Sigmoid colon (tissue), 4 donors: Measurements from ENCODE around the gene ZCCHC14.

Source experiments
- POLR2A ChIP-seq, 2 donors: fragments of 450-650 bp; IDR thresholded peaks; one replicate each; pipeline ENCODE4 v1.6.1; 2016; ENCODE audit warnings: antibody characterized with exemption in 2 of 2, mild to moderate bottlenecking in 2 of 2, moderate library complexity in 2 of 2
- POLR2AphosphoS5 ChIP-seq, 4 donors: sonication (generic); formaldehyde crosslinking; IDR thresholded peaks; one replicate each; pipeline ENCODE4 v1.6.1; 2017; ENCODE audit warnings: antibody characterized with exemption in 4 of 4
- TF ChIP-seq, protein P1 (sequence below), 4 experiments: fragments of 450-650 bp in 3 of 4; fragments of 200-600 bp in 1 of 4; IDR thresholded peaks; one replicate each; pipeline ENCODE4 v1.5.1; 2016 to 2019; ENCODE audit warnings: antibody characterized with exemption in 4 of 4, mild to moderate bottlenecking in 3 of 4, moderate library complexity in 2 of 4

DNA sequence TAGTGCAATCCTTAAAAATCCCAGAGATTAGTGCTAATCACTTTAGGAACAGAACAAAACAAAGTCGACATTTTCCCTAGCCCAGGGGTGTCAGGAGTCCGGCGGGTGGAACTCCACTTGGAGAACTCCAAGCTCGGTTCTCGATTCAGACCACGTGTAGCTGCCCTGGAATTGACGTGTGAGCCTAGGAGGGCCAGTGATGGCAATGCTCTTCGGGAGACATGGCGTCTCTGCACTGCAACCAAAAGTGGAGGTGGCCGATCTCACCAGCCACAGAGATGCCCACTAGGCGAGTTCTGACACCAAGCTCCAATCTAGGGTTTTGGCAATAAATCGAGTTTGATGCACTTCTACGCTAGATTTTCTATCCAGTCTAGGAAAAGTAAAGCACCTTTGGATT lies 83.0 kb downstream of the ZCCHC14 start:
- TF ChIP-seq, protein P1, sequence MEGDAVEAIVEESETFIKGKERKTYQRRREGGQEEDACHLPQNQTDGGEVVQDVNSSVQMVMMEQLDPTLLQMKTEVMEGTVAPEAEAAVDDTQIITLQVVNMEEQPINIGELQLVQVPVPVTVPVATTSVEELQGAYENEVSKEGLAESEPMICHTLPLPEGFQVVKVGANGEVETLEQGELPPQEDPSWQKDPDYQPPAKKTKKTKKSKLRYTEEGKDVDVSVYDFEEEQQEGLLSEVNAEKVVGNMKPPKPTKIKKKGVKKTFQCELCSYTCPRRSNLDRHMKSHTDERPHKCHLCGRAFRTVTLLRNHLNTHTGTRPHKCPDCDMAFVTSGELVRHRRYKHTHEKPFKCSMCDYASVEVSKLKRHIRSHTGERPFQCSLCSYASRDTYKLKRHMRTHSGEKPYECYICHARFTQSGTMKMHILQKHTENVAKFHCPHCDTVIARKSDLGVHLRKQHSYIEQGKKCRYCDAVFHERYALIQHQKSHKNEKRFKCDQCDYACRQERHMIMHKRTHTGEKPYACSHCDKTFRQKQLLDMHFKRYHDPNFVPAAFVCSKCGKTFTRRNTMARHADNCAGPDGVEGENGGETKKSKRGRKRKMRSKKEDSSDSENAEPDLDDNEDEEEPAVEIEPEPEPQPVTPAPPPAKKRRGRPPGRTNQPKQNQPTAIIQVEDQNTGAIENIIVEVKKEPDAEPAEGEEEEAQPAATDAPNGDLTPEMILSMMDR (IDR thresholded peaks at IDR 0.05), result no peak
- TF ChIP-seq POLR2A (IDR thresholded peaks at IDR 0.05) (no peak), POLR2AphosphoS5 (IDR thresholded peaks at IDR 0.05) (no peak)
